ENCODE data around the gene RAD51B. TPM values are rescaled to one million over a fixed set of nuclear protein-coding genes. Genes with fewer than 3 reads are reported as not detected.

The RAD51B gene
- total and polyA plus RNA-seq, 2 of the 13 experiments (the other 11 are each of a cell fraction or from before 2014, with no cell fraction given) = 7.0 to 9.5 TPM

- Histone ChIP-seq H3K27ac (ENCODE audit: extremely low read length, insufficient read depth, low read length) (no peak overlapping the region), H3K36me3 (replicated peaks in 1 of 2; ENCODE audit: control insufficient read depth in 1 of 2, insufficient read depth in 2 of 2, low read length in 2 of 2) (no peaks in the 10 kb centered on the region), H3K4me2 (ENCODE audit: low read depth, low read length) (no peak overlapping the region), H3K9ac (ENCODE audit: insufficient read depth, low read depth, low read length) (no peak overlapping the region), H4K20me1 (ENCODE audit: insufficient read depth, low read length) (no peaks in the 10 kb centered on the region), H3K79me2 (ENCODE audit: insufficient read depth, low read length) (no peaks in the 10 kb centered on the region), H3K4me3 (replicated peaks in 1 of 3; ENCODE audit: insufficient read depth in 1 of 3, low read depth in 2 of 3, low read length in 3 of 3) (no peak overlapping the region), H3K27me3 (ENCODE audit: control insufficient read depth in 1 of 2, insufficient read depth in 2 of 2, low read length in 2 of 2) (no peaks in the 10 kb centered on the region), H3K4me1 (ENCODE audit: insufficient read depth, low read length) (peaks cover 28% of the 10 kb centered on the region), H2AFZ (ENCODE audit: low read length) (no peak overlapping the region), H3K9me3 (ENCODE audit: low read length) (no peaks in the 10 kb centered on the region)
- ATAC-seq = no peak
- intact Hi-C loops (cut with micrococcal nuclease; ENCODE audit: unreplicated experiment) (loop anchor here (10.0 kb wide), 1 partner anchor 413 kb away; no protein-coding TSS in a partner anchor), in situ Hi-C loops (cut with HindIII; ENCODE audit: extremely low pct_ligation_motif_present, low pct_unique_long_range_greater_than_20kb) (loop anchor here (10.0 kb wide), 1 partner anchor 297 kb away; no protein-coding TSS in a partner anchor)
- WGBS (ENCODE audit: low lambda C conversion rate) = 94% methylated on average over 6 of the region's 6 CpGs
- no peak for DNase-seq (ENCODE audit: low spot score)
- POLR2A ChIA-PET = no interaction called here
- TF ChIP-seq SAFB2 (CRISPR knock-in tag; IDR thresholded peaks at IDR 0.05; ENCODE audit: borderline replicate concordance, low read depth) (no peak), SAP130 (CRISPR knock-in tag; IDR thresholded peaks at IDR 0.05; ENCODE audit: low read depth) (no peak), MAFF (IDR thresholded peaks at IDR 0.05; ENCODE audit: low read depth, low read length) (no peak), DPF2 (CRISPR knock-in tag; IDR thresholded peaks at IDR 0.05; ENCODE audit: borderline replicate concordance, low read depth) (no peak)
- CTCF ChIA-PET (ENCODE audit: low intra/inter-chr PET ratio, low total read pairs) = no interaction called here
- BruUV-seq (replicated peaks) = no TSS peak
- no peak for FAIRE-seq
Measured at GRCh38 chr14:68241862-68242487, 422.4 kb downstream of the RAD51B start.

- CTCF ChIA-PET (ENCODE audit: low intra/inter-chr PET ratio, low total read pairs) = no interaction called here
- BruUV-seq (replicated peaks) = no TSS peak
- ATAC-seq = no peak
- Histone ChIP-seq H3K4me1 (ENCODE audit: insufficient read depth, low read length) (peaks cover 41% of the 10 kb centered on the region), H2AFZ (ENCODE audit: low read length) (no peak overlapping the region), H3K27me3 (ENCODE audit: control insufficient read depth in 1 of 2, insufficient read depth in 2 of 2, low read length in 2 of 2) (no peaks in the 10 kb centered on the region), H3K79me2 (ENCODE audit: insufficient read depth, low read length) (no peaks in the 10 kb centered on the region), H3K4me2 (ENCODE audit: low read depth, low read length) (no peak overlapping the region), H3K9ac (ENCODE audit: insufficient read depth, low read depth, low read length) (no peak overlapping the region), H3K9me3 (ENCODE audit: low read length) (no peaks in the 10 kb centered on the region), H4K20me1 (ENCODE audit: insufficient read depth, low read length) (no peaks in the 10 kb centered on the region), H3K36me3 (replicated peaks in 1 of 2; ENCODE audit: control insufficient read depth in 1 of 2, insufficient read depth in 2 of 2, low read length in 2 of 2) (no peaks in the 10 kb centered on the region), H3K4me3 (replicated peaks in 1 of 3; ENCODE audit: insufficient read depth in 1 of 3, low read depth in 2 of 3, low read length in 3 of 3) (no peak overlapping the region), H3K27ac (ENCODE audit: extremely low read length, insufficient read depth, low read length) (no peak overlapping the region)
- in situ Hi-C loops (cut with HindIII; ENCODE audit: extremely low pct_ligation_motif_present, low pct_unique_long_range_greater_than_20kb) (loop anchor here (10.0 kb wide), 1 partner anchor 299 kb away; no protein-coding TSS in a partner anchor), intact Hi-C loops (cut with micrococcal nuclease; ENCODE audit: unreplicated experiment) (loop anchor here (10.0 kb wide), 1 partner anchor 411 kb away; no protein-coding TSS in a partner anchor)
- POLR2A ChIA-PET = no interaction called here
- 97% methylated on average over 3 of the region's 3 CpGs for WGBS (ENCODE audit: low lambda C conversion rate)
- DNase-seq (ENCODE audit: low spot score) = no peak
- no peak for FAIRE-seq
- TF ChIP-seq ZNF704 (CRISPR knock-in tag; IDR thresholded peaks at IDR 0.05; ENCODE audit: borderline replicate concordance) = no peak
- no peak for TF ChIP-seq ZFP90 (CRISPR knock-in tag; IDR thresholded peaks at IDR 0.05; ENCODE audit: borderline replicate concordance)
- TF ChIP-seq ZBTB44 (CRISPR knock-in tag; IDR thresholded peaks at IDR 0.05) = no peak
- no peak for TF ChIP-seq ZNF557 (CRISPR knock-in tag; IDR thresholded peaks at IDR 0.05)
- TF ChIP-seq NR2F2 (IDR thresholded peaks at IDR 0.05; ENCODE audit: borderline replicate concordance, low read depth) = no peak
- TF ChIP-seq TRAFD1 (CRISPR knock-in tag; IDR thresholded peaks at IDR 0.05; ENCODE audit: borderline replicate concordance) = no peak
- TF ChIP-seq ZNF143 (CRISPR knock-in tag; IDR thresholded peaks at IDR 0.05) = no peak
Measured at GRCh38 chr14:68243450-68244010, 424.0 kb downstream of the RAD51B start.

Data from HepG2 (cell line).